H1 (cell line): ENCODE results near the gene PDCD6IP. TPM values are rescaled to one million over a fixed set of nuclear protein-coding genes. Genes with fewer than 3 reads are reported as not detected.
"Not testable (repeated sequence)": the region's sequence is repeated elsewhere in the genome, so short reads cannot be mapped to it uniquely, and the experiment has no call there.

Source experiments
- CTCF ChIA-PET: fragments of 300-600 bp; sonication (Branson Sonifier 250); formaldehyde crosslinking; loops from one replicate; lab custom pipeline; 2021; ENCODE audit not compliant: partially characterized antibody; lab: Charles Lee
- POLR2A ChIA-PET: fragments of 300-600 bp; sonication (Branson Sonifier 250); formaldehyde crosslinking; loops from one replicate; lab custom pipeline; 2021; ENCODE audit warnings: inconsistent platforms; ENCODE audit not compliant: partially characterized antibody; lab: Charles Lee
- DNase-seq, 2 experiments: peaks; one replicate each; pipeline versions ENCODE4 v3.0.0 to v3.0.0-alpha.2; 2010 to 2022; ENCODE audit warnings: low spot score in 2 of 2, low read depth in 1 of 2, mixed read lengths in 1 of 2
- FAIRE-seq: peaks from 2 replicates; lab custom pipeline; 2011; peaks lifted over from hg19 to GRCh38; lab: Jason Lieb, UNC
- H2AFZ ChIP-seq: 2 replicates; pipeline ENCODE4 v1.8.1; 2012; ENCODE audit warnings: low read length, inconsistent platforms
- H2AK5ac ChIP-seq: 2 replicates; pipeline ENCODE4 v1.6.1; 2013; ENCODE audit warnings: low read depth, low read length
- H2BK120ac ChIP-seq: replicated peaks from 2 replicates; pipeline ENCODE3; 2013; ENCODE audit warnings: low read depth, low read length, inconsistent platforms
- H2BK12ac ChIP-seq: 2 replicates; pipeline ENCODE4 v1.6.1; 2013; ENCODE audit warnings: low read depth, low read length
- H2BK15ac ChIP-seq: 2 replicates; pipeline ENCODE4 v1.6.1; 2013; ENCODE audit warnings: low read length
- H2BK20ac ChIP-seq: 2 replicates; pipeline ENCODE4 v1.6.1; 2013; ENCODE audit warnings: low read length
- H2BK5ac ChIP-seq: 2 replicates; pipeline ENCODE4 v1.6.1; 2013; ENCODE audit warnings: low read depth, low read length
- H3K14ac ChIP-seq: 2 replicates; pipeline ENCODE4 v1.6.1; 2013; ENCODE audit warnings: inconsistent platforms; ENCODE audit not compliant: insufficient read length
- H3K18ac ChIP-seq: 2 replicates; pipeline ENCODE4 v1.6.1; 2013; ENCODE audit warnings: low read length; ENCODE audit errors: extremely low read depth
- H3K23ac ChIP-seq: 2 replicates; pipeline ENCODE4 v1.6.1; 2013; ENCODE audit warnings: inconsistent platforms; ENCODE audit not compliant: insufficient read length
- H3K23me2 ChIP-seq: 2 replicates; pipeline ENCODE4 v1.6.1; 2013; ENCODE audit warnings: low read depth, low read length
- H3K27ac ChIP-seq: 2 replicates; pipeline ENCODE4 v1.6.1; 2011; ENCODE audit warnings: low read depth, low read length, inconsistent platforms
- H3K27me3 ChIP-seq, 4 experiments: replicated peaks in 1 of 4; 1 replicate in 1 of 4; 2 replicates in 3 of 4; pipeline versions ENCODE4 v1.6.1 to v1.8.1; 2011 to 2013; ENCODE audit warnings: low read length in 3 of 4, mild to moderate bottlenecking in 3 of 4, inconsistent platforms in 2 of 4, mixed read lengths in 2 of 4, moderate library complexity in 1 of 4; ENCODE audit not compliant: control insufficient read depth in 3 of 4, insufficient read depth in 3 of 4; ENCODE audit errors: extremely low read depth in 1 of 4
- H3K36me3 ChIP-seq, 4 experiments: 2 replicates each; pipeline versions ENCODE4 v1.6.1 to v1.8.1; 2011 to 2013; ENCODE audit warnings: mild to moderate bottlenecking in 4 of 4, low read length in 3 of 4, moderate library complexity in 2 of 4, control low read depth in 1 of 4, inconsistent platforms in 1 of 4; ENCODE audit not compliant: insufficient read depth in 4 of 4, control insufficient read depth in 2 of 4
- H3K4ac ChIP-seq: replicated peaks from 2 replicates; pipeline ENCODE3; 2013; ENCODE audit warnings: low read length, low read depth, mixed read lengths, inconsistent platforms; ENCODE audit not compliant: insufficient read length
- H3K4me1 ChIP-seq, 4 experiments: replicated peaks in 1 of 4; 1 replicate in 1 of 4; 2 replicates in 3 of 4; pipeline versions ENCODE4 v1.6.1 to v1.8.1; 2011 to 2013; ENCODE audit warnings: low read length in 3 of 4, inconsistent platforms in 2 of 4, mixed read lengths in 1 of 4; ENCODE audit not compliant: insufficient read depth in 4 of 4, control insufficient read depth in 3 of 4
- H3K4me2 ChIP-seq, 2 experiments: 2 replicates each; pipeline versions ENCODE4 v1.6.1 to v1.8.1; 2011 to 2013; ENCODE audit warnings: low read depth in 2 of 2, low read length in 2 of 2, control low read depth in 1 of 2, inconsistent platforms in 1 of 2, mild to moderate bottlenecking in 1 of 2; ENCODE audit not compliant: insufficient read depth in 1 of 2
- H3K4me3 ChIP-seq, 4 experiments: fragments of 200-600, 300-600 bp in 1 of 4; sonication (generic), shearing (Covaris generic), sonication (Bioruptor Twin) in 1 of 4; 2 replicates each; pipeline versions ENCODE4 v1.5.1 to v1.8.1; 2011 to 2016; ENCODE audit warnings: low read length in 4 of 4, low read depth in 3 of 4, control low read depth in 2 of 4, inconsistent platforms in 2 of 4, mild to moderate bottlenecking in 2 of 4, mixed read lengths in 1 of 4, moderate library complexity in 1 of 4; ENCODE audit not compliant: insufficient read depth in 2 of 4; ENCODE audit errors: extremely low read depth in 1 of 4
- H3K56ac ChIP-seq: replicated peaks from 2 replicates; pipeline ENCODE3; 2013; ENCODE audit warnings: low read depth, mild to moderate bottlenecking, mixed read lengths, low read length, inconsistent platforms; ENCODE audit not compliant: insufficient read length
- H3K79me1 ChIP-seq: 2 replicates; pipeline ENCODE4 v1.6.1; 2013; ENCODE audit warnings: low read depth, low read length, control low read depth
- H3K79me2 ChIP-seq, 2 experiments: 2 replicates each; pipeline versions ENCODE4 v1.6.1 to v1.8.1; 2012 to 2013; ENCODE audit warnings: low read length in 2 of 2, mild to moderate bottlenecking in 2 of 2, inconsistent platforms in 1 of 2; ENCODE audit not compliant: insufficient read depth in 2 of 2, control insufficient read depth in 1 of 2
- H3K9ac ChIP-seq, 4 experiments: replicated peaks in 1 of 4; 1 replicate in 1 of 4; 2 replicates in 3 of 4; pipeline versions ENCODE4 v1.6.1 to v1.8.1; 2011 to 2013; ENCODE audit warnings: low read depth in 3 of 4, low read length in 3 of 4, control low read depth in 2 of 4, mild to moderate bottlenecking in 2 of 4, moderate library complexity in 2 of 4, inconsistent platforms in 1 of 4; ENCODE audit errors: extremely low read depth in 1 of 4
- H3K9me3 ChIP-seq, 2 experiments: 2 replicates each; pipeline versions ENCODE4 v1.6.1 to v1.8.1; 2012 to 2013; ENCODE audit warnings: mild to moderate bottlenecking in 2 of 2, moderate library complexity in 2 of 2, control low read depth in 1 of 2, inconsistent platforms in 1 of 2, low read depth in 1 of 2, low read length in 1 of 2, mixed read lengths in 1 of 2; ENCODE audit not compliant: insufficient read depth in 2 of 2
- H4K20me1 ChIP-seq, 2 experiments: replicated peaks in 1 of 2; 2 replicates each; pipeline versions ENCODE3 to v1.8.1; 2011 to 2013; ENCODE audit warnings: inconsistent platforms in 2 of 2, low read length in 2 of 2, mild to moderate bottlenecking in 1 of 2; ENCODE audit not compliant: insufficient read depth in 2 of 2, control insufficient read depth in 1 of 2
- H4K5ac ChIP-seq: 2 replicates; pipeline ENCODE4 v1.6.1; 2013; ENCODE audit warnings: low read length, low read depth, mixed read lengths, inconsistent platforms; ENCODE audit not compliant: insufficient read length
- H4K8ac ChIP-seq: 2 replicates; pipeline ENCODE4 v1.8.0; 2013; ENCODE audit warnings: mild to moderate bottlenecking, moderate library complexity, low read length, inconsistent platforms; ENCODE audit not compliant: insufficient read depth; ENCODE audit errors: extremely low read depth
- H4K91ac ChIP-seq: replicated peaks from 2 replicates; pipeline ENCODE3; 2013; ENCODE audit warnings: low read length, mixed read lengths, inconsistent platforms; ENCODE audit not compliant: insufficient read length
- WGBS, 2 experiments: shearing (Covaris generic) in 1 of 2; methylation state at CpG; one replicate each; pipeline versions ENCODE4 v1.1.6 to v1.1.7; 2013 to 2015; ENCODE audit warnings: low lambda C conversion rate in 2 of 2, mixed read lengths in 2 of 2, inconsistent platforms in 1 of 2, low coverage in 1 of 2, missing lambda C conversion rate in 1 of 2; ENCODE audit not compliant: insufficient replicate concordance in 2 of 2, insufficient coverage in 1 of 2, insufficient read length in 1 of 2; ENCODE audit errors: extremely low coverage in 1 of 2, missing lambda C conversion rate in 1 of 2; 5-methylcytosine and 5-hydroxymethylcytosine counted together
- polyA plus RNA-seq, 7 experiments: library from polyadenylated mRNA; depleted of rRNA in 3 of 7; stranded (reverse) in 5 of 7; unstranded in 2 of 7; fragments of >200 nt in 5 of 7; fragments of 200-250 nt in 2 of 7; gene quantifications; 1 replicate in 5 of 7; 2 replicates in 1 of 7; 4 replicates in 1 of 7; pipeline versions ENCODE4 v1.2.1 to v1.2.3, GENCODE V29; 2011 to 2013; ENCODE audit warnings: missing spikeins in 2 of 7, mixed read lengths in 2 of 7
- total RNA-seq: library from RNA; stranded (reverse); fragmentation: NEBNext Ultra II Directional; extraction: Animal tissue kit (Norgen Biotek cat#: 25700); gene quantifications from 2 replicates; pipeline ENCODE4 v1.2.1, GENCODE V29; 2021

The PDCD6IP gene
- total and polyA plus RNA-seq, 2 of the 8 experiments (the other 6 are each of a cell fraction or from before 2014, with no cell fraction given) = 61.7 to 155 TPM

DNA sequence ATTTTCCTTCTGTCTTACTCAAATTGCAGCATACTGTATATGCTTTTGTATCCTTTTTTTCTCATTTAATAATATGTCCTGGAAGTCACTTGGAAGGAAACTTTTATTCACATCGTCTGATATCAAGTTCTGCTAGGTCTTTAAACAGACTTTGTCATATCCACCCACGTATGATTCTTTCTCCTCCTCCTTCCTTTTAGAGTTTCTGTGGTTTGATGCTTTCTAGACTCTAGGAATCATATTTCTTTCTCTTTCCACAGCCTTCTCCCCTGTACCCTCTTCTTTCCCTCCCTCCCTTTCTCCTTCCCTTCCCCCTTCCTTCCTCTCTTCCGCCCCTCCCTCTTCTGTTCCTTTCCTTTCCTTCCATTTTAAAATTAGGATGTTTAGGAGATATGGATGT, 52.2 kb downstream of the PDCD6IP start:
- FAIRE-seq, H3K9ac ChIP-seq, H2BK5ac ChIP-seq, H3K14ac ChIP-seq, H3K36me3 ChIP-seq, H2AFZ ChIP-seq, H3K18ac ChIP-seq, H3K79me1 ChIP-seq, H2BK15ac ChIP-seq, H2AK5ac ChIP-seq, H3K4me3 ChIP-seq, H3K23me2 ChIP-seq, H3K56ac ChIP-seq, H2BK120ac ChIP-seq, H3K27ac ChIP-seq, H3K23ac ChIP-seq, CTCF ChIA-PET, DNase-seq, H4K5ac ChIP-seq, H3K4me2 ChIP-seq, H3K9me3 ChIP-seq, H2BK20ac ChIP-seq, H4K91ac ChIP-seq, H3K79me2 ChIP-seq, H4K20me1 ChIP-seq, H2BK12ac ChIP-seq, POLR2A ChIA-PET, H3K4ac ChIP-seq, H3K27me3 ChIP-seq, H3K4me1 ChIP-seq, H4K8ac ChIP-seq: not testable (repeated sequence)
- 100% methylated on average over 1 of the region's 3 CpGs; no CpG with 5 or more reads in 1 of the 2 experiments for WGBS, 2 experiments

DNA sequence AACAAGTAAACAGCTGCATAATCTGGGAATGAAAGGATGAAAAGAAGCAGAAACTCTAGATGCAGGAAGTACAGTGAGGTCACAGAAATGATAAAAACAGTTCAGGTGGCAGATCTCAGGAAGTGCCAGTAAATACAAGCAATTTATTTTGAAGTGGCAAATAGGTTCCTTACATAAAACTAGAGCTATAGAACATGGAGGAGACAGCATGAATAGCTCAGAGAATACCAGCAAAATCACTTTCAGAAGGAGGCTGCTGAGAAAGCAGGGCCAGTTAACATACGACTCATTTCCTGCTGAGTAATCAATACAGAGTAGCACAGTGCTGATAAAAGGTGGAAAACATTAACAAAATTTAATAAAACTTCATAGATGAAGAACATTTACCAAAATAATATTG, 57.0 kb downstream of the PDCD6IP start:
- H2BK120ac ChIP-seq, H4K91ac ChIP-seq, H2AK5ac ChIP-seq, H3K4ac ChIP-seq, H3K79me1 ChIP-seq, H3K14ac ChIP-seq, H3K9me3 ChIP-seq, H3K23me2 ChIP-seq, H3K27ac ChIP-seq, H3K4me3 ChIP-seq, CTCF ChIA-PET, H4K20me1 ChIP-seq, H4K5ac ChIP-seq, H2BK15ac ChIP-seq, H3K4me1 ChIP-seq, H3K79me2 ChIP-seq, H3K9ac ChIP-seq, H3K4me2 ChIP-seq, H2AFZ ChIP-seq, H2BK20ac ChIP-seq, POLR2A ChIA-PET, H3K56ac ChIP-seq, H2BK5ac ChIP-seq, H4K8ac ChIP-seq, H3K23ac ChIP-seq, FAIRE-seq, H2BK12ac ChIP-seq, H3K18ac ChIP-seq, DNase-seq, H3K27me3 ChIP-seq: not testable (repeated sequence)
- WGBS, 2 experiments = 81% methylated on average over 1 of the region's 1 CpG; no CpG with 5 or more reads in 1 of the 2 experiments
- H3K36me3 ChIP-seq = peaks cover 2 to 11% (median 4%) of the 10 kb centered on the region in 4 experiments; a peak in 5 of 8 replicates
